ENCODE results near the gene GNB1L. TPM values are rescaled to one million over a fixed set of nuclear protein-coding genes. Genes with fewer than 3 reads are reported as not detected.
"Not testable (repeated sequence)": the region's sequence is repeated elsewhere in the genome, so short reads cannot be mapped to it uniquely, and the experiment has no call there.

Gene GNB1L
- polyA plus RNA-seq, 1 experiment, result 3.6 TPM

GRCh38 chr22:19840059-19840458 is 14.6 kb downstream of the GNB1L start:
- Histone ChIP-seq H3K4me3 (ENCODE audit: low read depth, low read length) (no peak overlapping the region), H3K36me3 (ENCODE audit: control insufficient read depth, insufficient read depth, low read length) (no peaks in the 10 kb centered on the region), H3K27me3 (ENCODE audit: control insufficient read depth, insufficient read depth, low read length) (no peaks in the 10 kb centered on the region)
- no peak for TF ChIP-seq CTCF (IDR thresholded peaks at IDR 0.05; ENCODE audit: insufficient read depth, low read depth, low read length)
- ChIA-PET CTCF (interaction anchor here (3.7 kb wide), 1 partner anchor 109 kb away, joined by 13 read pairs; no protein-coding TSS in a partner anchor), POLR2A (interaction anchor here (0.6 kb wide), 1 partner anchor 1756 kb away, joined by 3 read pairs; no protein-coding TSS in a partner anchor)
- DNase-seq (ENCODE audit: low read depth), result no peak

- CTCF ChIA-PET, result no interaction called here
- TF ChIP-seq CTCF (IDR thresholded peaks at IDR 0.05; ENCODE audit: insufficient read depth, low read depth, low read length), result no peak
- DNase-seq (ENCODE audit: low read depth), result no peak
- Histone ChIP-seq H3K4me3 (ENCODE audit: low read depth, low read length) (no peak overlapping the region), H3K36me3 (ENCODE audit: control insufficient read depth, insufficient read depth, low read length) (no peaks in the 10 kb centered on the region), H3K27me3 (ENCODE audit: control insufficient read depth, insufficient read depth, low read length) (no peaks in the 10 kb centered on the region)
- POLR2A ChIA-PET, result no interaction called here
These were observed 16.8 kb downstream of the GNB1L start for GRCh38 chr22:19837915-19838314.

GRCh38 chr22:19836512-19836911 is 18.2 kb downstream of the GNB1L start:
- POLR2A ChIA-PET, result no interaction called here
- no peak for DNase-seq (ENCODE audit: low read depth)
- H3K4me3 ChIP-seq (ENCODE audit: low read depth, low read length), result no peak overlapping the region
- H3K36me3 ChIP-seq (ENCODE audit: control insufficient read depth, insufficient read depth, low read length), result no peaks in the 10 kb centered on the region
- TF ChIP-seq CTCF (IDR thresholded peaks at IDR 0.05; ENCODE audit: insufficient read depth, low read depth, low read length), result no peak
- CTCF ChIA-PET, result no interaction called here
- no peaks in the 10 kb centered on the region for H3K27me3 ChIP-seq (ENCODE audit: control insufficient read depth, insufficient read depth, low read length)

- Histone ChIP-seq H3K36me3 (ENCODE audit: control insufficient read depth, insufficient read depth, low read length) (no peaks in the 10 kb centered on the region), H3K27me3 (ENCODE audit: control insufficient read depth, insufficient read depth, low read length) (no peaks in the 10 kb centered on the region), H3K4me3 (ENCODE audit: low read depth, low read length) (no peak overlapping the region)
- CTCF ChIA-PET, result interaction anchor here (0.6 kb wide), 1 partner anchor 34 kb away, joined by 3 read pairs; no protein-coding TSS in a partner anchor
- POLR2A ChIA-PET, result no interaction called here
- TF ChIP-seq CTCF (IDR thresholded peaks at IDR 0.05; ENCODE audit: insufficient read depth, low read depth, low read length), result no peak
- DNase-seq (ENCODE audit: low read depth), result no peak
These were observed 20.1 kb downstream of the GNB1L start for GRCh38 chr22:19834599-19834998.

- POLR2A ChIA-PET; H3K27me3 ChIP-seq (ENCODE audit: control insufficient read depth, insufficient read depth, low read length); DNase-seq (ENCODE audit: low read depth); H3K36me3 ChIP-seq (ENCODE audit: control insufficient read depth, insufficient read depth, low read length); H3K4me3 ChIP-seq (ENCODE audit: low read depth, low read length): not testable (repeated sequence)
- CTCF ChIA-PET, result interaction anchor here (1.4 kb wide), 1 partner anchor 10 kb away, joined by 4 read pairs; no protein-coding TSS in a partner anchor
These were observed 21.3 kb downstream of the GNB1L start for GRCh38 chr22:19833327-19833726.

GRCh38 chr22:19832476-19833108 is 22.1 kb downstream of the GNB1L start:
- H3K27me3 ChIP-seq (ENCODE audit: control insufficient read depth, insufficient read depth, low read length), result no peaks in the 10 kb centered on the region
- H3K36me3 ChIP-seq (ENCODE audit: control insufficient read depth, insufficient read depth, low read length), result no peaks in the 10 kb centered on the region
- POLR2A ChIA-PET, result no interaction called here
- H3K4me3 ChIP-seq (ENCODE audit: low read depth, low read length), result no peak overlapping the region
- CTCF ChIA-PET, result interaction anchor here (0.8 to 1.4 kb wide), 3 partner anchors 10 to 115 kb away, joined by 3 to 4 read pairs (median 4); no protein-coding TSS in a partner anchor
- DNase-seq (ENCODE audit: low read depth), result no peak
- TF ChIP-seq CTCF (IDR thresholded peaks at IDR 0.05; ENCODE audit: insufficient read depth, low read depth, low read length), result no peak

GRCh38 chr22:19831979-19832378 is 22.7 kb downstream of the GNB1L start:
- not testable (repeated sequence) for H3K27me3 ChIP-seq (ENCODE audit: control insufficient read depth, insufficient read depth, low read length); DNase-seq (ENCODE audit: low read depth); H3K36me3 ChIP-seq (ENCODE audit: control insufficient read depth, insufficient read depth, low read length); H3K4me3 ChIP-seq (ENCODE audit: low read depth, low read length)
- CTCF ChIA-PET, result interaction anchor here (0.8 to 1.4 kb wide), 3 partner anchors 11 to 116 kb away, joined by 3 to 4 read pairs (median 4); no protein-coding TSS in a partner anchor
- POLR2A ChIA-PET, result interaction anchor here (1.0 kb wide), 1 partner anchor 21 kb away, joined by 3 read pairs; no protein-coding TSS in a partner anchor

Measured in BJ (cell line).